COR-L47 (cell line): ENCODE results near the gene PDK4.

Experiments
- DNase-seq: peaks from one replicate; lab custom pipeline; 2025; lab: John Stamatoyannopoulos, UW

Gene PDK4

GRCh38 chr7:95596198-95597063 is at the start of gene PDK4:
PDK4 (minus strand) TSS chr7:95596516; CDS start chr7:95596293, 223 bp downstream.
- no peak for DNase-seq

GRCh38 chr7:95642173-95642572 is 45.9 kb upstream of the PDK4 start:
- no peak for DNase-seq

- DNase-seq = no peak
Observed at GRCh38 chr7:95636140-95636940, 40.0 kb upstream of the PDK4 start.

GRCh38 chr7:95632609-95633008 is 36.3 kb upstream of the PDK4 start:
- DNase-seq = no peak

GRCh38 chr7:95631527-95631926 is 35.2 kb upstream of the PDK4 start:
- no peak for DNase-seq

- no peak for DNase-seq
Observed at GRCh38 chr7:95630702-95631458, 34.6 kb upstream of the PDK4 start.

- peak; percentile 12 for DNase-seq
Observed at GRCh38 chr7:95628831-95629439, 32.6 kb upstream of the PDK4 start.

GRCh38 chr7:95623788-95624187 is 27.5 kb upstream of the PDK4 start:
- DNase-seq = no peak

- DNase-seq = no peak
Observed at GRCh38 chr7:95622859-95623258, 26.5 kb upstream of the PDK4 start.

- DNase-seq = no peak
Observed at GRCh38 chr7:95622001-95622549, 25.8 kb upstream of the PDK4 start.

- DNase-seq = no peak
Observed at GRCh38 chr7:95621404-95621803, 25.1 kb upstream of the PDK4 start.

- no peak for DNase-seq
Observed at GRCh38 chr7:95620631-95621030, 24.3 kb upstream of the PDK4 start.

- no peak for DNase-seq
Observed at GRCh38 chr7:95619921-95620320, 23.6 kb upstream of the PDK4 start.

- no peak for DNase-seq
Observed at GRCh38 chr7:95619517-95619916, 23.2 kb upstream of the PDK4 start.

- no peak for DNase-seq
Observed at GRCh38 chr7:95614442-95614940, 18.2 kb upstream of the PDK4 start.

GRCh38 chr7:95611224-95611623 is 14.9 kb upstream of the PDK4 start:
- no peak for DNase-seq

- peak; percentile 68 for DNase-seq
Observed at GRCh38 chr7:95609277-95609971, 13.1 kb upstream of the PDK4 start.

- DNase-seq = no peak
Observed at GRCh38 chr7:95608359-95609173, 12.2 kb upstream of the PDK4 start.

- DNase-seq = no peak
Observed at GRCh38 chr7:95607561-95607960, 11.2 kb upstream of the PDK4 start.

- DNase-seq = no peak
Observed at GRCh38 chr7:95605275-95605674, 9.0 kb upstream of the PDK4 start.
